Adipose tissue (tissue), 3 donors: ENCODE measurements around the gene PCLO. TPM values are rescaled to one million over a fixed set of nuclear protein-coding genes. Genes with fewer than 3 reads are reported as not detected.

ENCODE experiments used
- H3K27ac ChIP-seq: one replicate; pipeline ENCODE4 v1.5.1; 2013; ENCODE audit warnings: low read depth, low read length
- WGBS, 3 donors: extraction: QIAGEN DNeasy Blood & Tissue Kit; methylation state at CpG; one replicate each; pipeline ENCODE4 v1.1.7; 2013; 5-methylcytosine and 5-hydroxymethylcytosine counted together
- polyA plus RNA-seq, 3 donors: library from polyadenylated mRNA; stranded (reverse); fragments of 200-250 nt; gene quantifications; one replicate each; pipeline ENCODE4 v1.2.3, GENCODE V29; 2013
- donor health status: healthy with polysubstance abuse.
- donor health status: Bipolar disorder and iron deficiency.
- donor health status: healthy.

PCLO gene
- polyA plus RNA-seq, 3 donors: under 0.01 to 1.4 (median 0.55) TPM

DNA sequence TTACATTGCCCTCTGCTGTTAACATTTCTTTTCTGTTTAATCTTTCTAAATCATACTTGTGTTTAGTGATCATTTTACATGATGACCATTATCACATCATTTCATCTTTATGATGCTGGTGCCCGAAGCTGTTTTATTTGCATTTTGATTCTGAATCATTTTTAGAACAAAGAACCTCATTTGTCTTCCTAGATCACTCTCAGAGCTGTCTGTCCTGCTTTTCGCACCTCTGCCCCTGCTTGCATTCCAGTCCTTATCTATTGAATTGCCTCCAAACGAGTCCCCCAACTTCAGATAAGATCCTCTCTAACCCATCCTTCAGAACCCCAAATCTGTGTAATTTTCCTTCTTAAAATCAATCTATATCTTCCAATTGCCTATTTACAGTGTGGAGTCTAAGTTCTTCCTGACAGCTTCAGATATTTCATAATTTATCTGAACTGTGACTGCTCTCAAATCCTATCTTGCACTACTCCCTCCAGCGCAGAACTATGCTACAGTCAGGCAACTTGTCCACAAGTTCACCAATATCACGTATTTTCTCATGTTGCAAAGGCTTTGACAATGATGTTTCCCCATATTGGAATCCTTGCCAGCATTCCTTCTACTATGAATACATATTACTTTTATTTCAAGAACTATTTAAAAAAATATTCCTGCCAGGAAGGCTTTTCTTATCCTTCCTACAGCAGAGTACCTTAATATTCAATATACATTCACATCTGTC, 372.6 kb downstream of the PCLO start:
- 33 to 41% (median 40%) methylated on average over 5 of the region's 5 CpGs for WGBS, 3 donors
- no peak overlapping the region for H3K27ac ChIP-seq

DNA sequence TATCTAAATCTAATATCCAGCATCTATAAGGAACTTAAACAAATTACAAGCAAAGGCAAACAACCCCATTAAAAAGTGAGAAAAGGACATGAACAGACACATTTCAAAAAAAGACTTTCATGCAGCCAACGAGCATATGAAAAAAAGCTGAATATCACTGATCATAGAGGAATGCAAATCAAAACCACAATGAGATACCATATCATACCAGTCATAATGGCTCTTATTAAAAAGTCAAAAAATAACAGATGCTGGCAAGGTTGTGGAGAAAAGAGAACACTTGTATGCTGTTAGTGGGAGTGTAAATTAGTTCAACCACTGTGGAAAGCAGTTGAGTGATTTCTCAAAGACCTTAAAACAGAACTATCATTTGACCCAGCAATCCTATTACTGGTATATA, 384.7 kb downstream of the PCLO start:
- no peak overlapping the region for H3K27ac ChIP-seq
- WGBS, 3 donors: 55 to 70% (median 70%) methylated on average over 1 of the region's 1 CpG

DNA sequence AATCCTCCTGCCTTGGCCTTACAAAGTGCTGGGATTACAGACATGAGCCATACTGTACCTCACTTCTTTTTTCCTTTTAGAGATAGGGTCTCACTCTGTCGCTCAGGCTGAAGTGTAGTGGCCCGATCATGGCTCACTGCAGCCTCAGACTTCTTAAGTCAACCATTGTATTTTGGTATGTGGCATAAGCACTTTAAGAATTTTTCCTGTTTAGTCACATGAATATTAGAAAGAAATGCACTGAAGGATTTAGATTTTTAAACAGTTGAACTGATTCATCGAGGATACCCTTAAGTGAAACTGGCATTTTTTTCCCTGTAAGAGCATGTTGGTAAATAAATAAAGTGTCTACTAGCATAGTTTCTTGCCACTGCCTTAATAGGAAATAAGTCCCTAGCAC, 399.8 kb downstream of the PCLO start:
- no peak overlapping the region for H3K27ac ChIP-seq
- 78 to 90% (median 88%) methylated on average over 3 of the region's 3 CpGs for WGBS, 3 donors

DNA sequence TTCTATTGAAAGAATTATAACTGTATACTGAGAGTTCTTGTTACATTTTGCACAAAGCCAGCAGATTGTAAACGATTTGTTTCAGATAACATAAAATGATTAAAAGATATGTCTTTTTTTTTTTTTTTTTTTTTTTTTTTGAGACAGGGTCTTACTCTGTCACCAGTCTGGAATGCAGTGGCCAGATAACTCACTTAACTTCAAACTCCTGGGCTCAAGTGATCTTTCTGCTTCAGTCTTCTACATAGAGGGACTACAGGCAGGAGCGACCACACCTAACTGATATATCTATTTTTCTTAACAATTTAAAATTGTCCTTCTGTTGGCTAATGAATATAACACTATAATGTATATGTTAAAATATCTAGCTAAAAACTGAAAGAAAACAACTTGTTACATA, 401.9 kb downstream of the PCLO start:
- no peak overlapping the region for H3K27ac ChIP-seq
- 65 to 83% (median 70%) methylated on average over 2 of the region's 2 CpGs for WGBS, 3 donors

DNA sequence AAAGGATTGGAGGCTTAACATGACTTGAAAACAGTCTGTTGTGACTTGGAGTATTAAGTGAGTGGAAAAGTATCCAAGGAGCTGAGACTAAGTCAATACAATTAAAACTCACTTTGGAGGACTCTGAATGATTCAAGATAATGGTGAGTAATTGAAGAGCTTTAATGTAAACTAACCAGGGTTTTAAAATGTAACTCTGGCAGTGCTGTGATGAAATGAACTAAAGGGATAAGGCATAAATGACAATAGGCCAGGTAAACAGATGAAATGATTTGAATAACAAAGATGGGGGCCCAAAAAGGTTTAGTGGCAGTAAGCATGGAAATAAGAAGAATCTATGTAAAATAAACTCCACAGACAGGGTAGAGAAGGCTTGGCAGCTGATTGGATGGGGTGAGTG, 402.6 kb downstream of the PCLO start:
- no peak overlapping the region for H3K27ac ChIP-seq

DNA sequence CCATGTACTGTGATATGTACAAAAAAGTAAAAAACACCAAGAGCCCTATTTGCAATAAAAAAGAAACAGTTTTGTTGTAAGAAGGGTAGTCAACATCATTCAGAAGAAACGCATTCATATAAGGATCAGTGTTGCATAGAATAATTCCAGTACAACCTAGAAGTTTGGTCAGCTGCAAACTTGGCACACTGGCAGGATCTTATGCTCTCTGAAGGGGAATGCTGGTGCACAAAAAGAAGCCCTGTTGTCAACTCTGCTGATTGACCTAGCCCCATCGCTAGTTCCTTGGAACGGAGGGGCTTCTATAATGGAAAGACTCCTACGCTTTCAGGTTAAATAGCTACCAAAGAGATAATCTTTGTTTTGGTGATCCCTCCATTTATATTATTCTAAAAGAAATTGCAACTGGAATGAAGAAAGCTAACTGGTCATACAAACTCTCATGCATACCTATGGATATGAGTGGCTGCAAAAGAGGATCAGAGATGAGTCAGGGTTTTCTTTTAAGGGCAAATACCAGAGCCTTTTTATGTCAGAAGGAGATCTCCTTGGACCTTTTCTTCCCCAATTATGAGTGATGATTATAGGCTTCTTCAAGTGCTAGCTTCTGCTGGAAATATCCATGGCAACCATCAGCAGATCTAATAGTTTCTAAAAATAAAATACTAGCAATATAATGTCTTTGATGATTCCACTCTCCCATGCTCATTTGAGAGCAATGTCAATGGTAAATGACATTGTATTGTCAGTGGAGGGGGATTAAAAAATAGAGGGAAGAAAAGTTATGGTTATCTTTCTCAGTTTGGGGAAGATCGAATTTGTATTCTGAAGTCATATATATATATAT, 406.8 kb downstream of the PCLO start:
- H3K27ac ChIP-seq: no peak overlapping the region
- WGBS, 3 donors: 85 to 96% (median 91%) methylated on average over 5 of the region's 5 CpGs

DNA sequence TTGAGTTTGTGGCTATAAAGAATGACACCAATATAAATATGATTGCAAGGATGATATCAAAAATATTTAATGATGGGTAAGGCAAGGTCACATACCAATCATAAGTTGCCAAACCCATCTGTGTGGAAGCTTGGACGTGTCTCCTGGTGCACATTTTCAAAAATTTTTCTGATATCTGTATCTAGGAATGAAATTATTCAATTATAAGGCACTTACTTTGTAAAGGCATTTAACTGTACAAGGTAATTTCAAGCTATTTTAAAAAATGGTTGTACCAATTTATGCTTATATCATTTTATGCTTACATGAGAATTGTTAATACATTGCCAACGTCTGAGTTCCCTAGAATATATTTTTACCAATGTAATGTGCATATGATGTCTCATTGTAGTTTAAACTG, 412.7 kb downstream of the PCLO start:
- WGBS, 3 donors: 60 to 73% (median 64%) methylated on average over 2 of the region's 2 CpGs
- H3K27ac ChIP-seq: no peak overlapping the region

DNA sequence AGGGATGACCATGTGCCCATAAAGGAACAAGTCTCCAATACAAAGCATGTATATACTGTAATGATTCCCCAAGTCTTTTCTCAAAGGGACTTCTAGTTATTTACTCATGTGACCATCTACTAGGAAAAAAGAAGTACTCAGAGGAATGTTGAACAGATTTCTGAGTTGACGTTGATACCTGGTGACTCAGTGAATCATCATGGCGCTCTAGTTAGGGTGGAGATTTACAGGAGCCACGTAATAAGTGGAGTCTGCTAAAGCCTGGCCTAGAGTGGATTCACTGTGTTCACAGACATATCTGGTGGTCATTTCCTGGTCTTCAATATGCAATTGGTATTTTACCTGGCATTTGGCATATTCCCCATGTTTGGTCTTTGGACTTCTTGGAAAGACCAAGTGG, 416.9 kb downstream of the PCLO start:
- 71 to 88% (median 79%) methylated on average over 3 of the region's 3 CpGs for WGBS, 3 donors
- no peak overlapping the region for H3K27ac ChIP-seq

DNA sequence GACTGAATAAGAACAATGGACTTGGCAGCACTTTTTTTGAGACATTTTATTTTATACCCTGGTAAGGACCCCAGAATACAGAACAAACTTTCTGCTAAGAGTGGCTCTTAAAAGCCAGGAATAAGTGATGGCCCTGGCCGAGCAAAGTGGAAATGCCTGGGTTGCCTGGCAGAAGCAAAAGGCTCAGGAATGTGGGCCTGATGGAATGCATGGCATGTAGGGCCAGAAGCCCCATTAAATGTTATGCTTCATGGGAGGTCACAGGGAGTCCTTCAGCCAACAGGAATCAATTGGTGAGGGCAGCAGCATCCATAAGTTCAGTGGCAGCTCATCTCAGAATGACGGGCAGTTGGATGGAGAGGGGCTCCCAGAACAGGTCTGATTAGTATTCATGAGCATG, 417.6 kb downstream of the PCLO start:
- whole genome bisulfite sequencing, 3 donors: 45 to 67% (median 62%) methylated on average over 2 of the region's 2 CpGs

DNA sequence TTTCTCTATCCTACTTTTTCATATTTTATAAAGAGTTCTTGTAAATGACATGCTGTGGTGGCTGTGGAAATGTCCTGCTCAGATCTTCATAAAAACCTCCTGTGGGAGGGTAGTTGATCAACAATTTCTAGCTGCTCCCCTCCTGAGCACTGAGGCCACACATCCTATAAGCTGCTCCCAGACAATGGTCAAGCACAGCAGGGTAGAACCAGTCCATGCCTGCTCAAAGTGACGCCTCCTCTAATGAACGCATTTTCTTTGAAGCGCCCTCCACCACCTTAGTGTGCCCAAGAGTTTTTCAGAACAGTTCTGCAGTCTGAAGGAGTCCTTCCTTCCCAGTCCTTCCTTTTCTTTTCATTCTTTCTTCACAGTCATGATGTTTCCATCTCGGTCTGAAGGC, 420.5 kb downstream of the PCLO start:
- H3K27ac ChIP-seq: no peak overlapping the region
- 78 to 85% (median 85%) methylated on average over 4 of the region's 4 CpGs for WGBS, 3 donors

More for the DNA sequence above, 417.6 kb downstream of the PCLO start:
- no peak overlapping the region for H3K27ac ChIP-seq

DNA sequence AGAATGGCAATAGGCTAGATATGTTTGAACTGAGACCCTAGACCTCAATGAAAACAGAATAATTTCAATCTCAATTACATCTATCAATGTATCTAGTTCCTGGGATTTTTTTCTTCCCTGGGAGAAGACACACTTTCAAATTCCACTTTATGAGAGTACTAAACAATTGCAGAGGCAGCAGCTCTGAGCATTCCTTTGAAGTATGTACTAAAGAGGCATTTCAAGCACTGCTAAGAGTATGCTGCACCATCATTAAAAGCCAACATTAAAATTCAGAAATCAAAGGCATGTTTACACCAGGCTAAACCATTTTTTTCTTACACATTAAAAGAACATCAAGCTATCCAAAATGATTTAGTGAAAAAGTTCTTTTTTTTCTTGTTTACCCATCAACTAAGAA, 421.2 kb downstream of the PCLO start:
- no peak overlapping the region for H3K27ac ChIP-seq

DNA sequence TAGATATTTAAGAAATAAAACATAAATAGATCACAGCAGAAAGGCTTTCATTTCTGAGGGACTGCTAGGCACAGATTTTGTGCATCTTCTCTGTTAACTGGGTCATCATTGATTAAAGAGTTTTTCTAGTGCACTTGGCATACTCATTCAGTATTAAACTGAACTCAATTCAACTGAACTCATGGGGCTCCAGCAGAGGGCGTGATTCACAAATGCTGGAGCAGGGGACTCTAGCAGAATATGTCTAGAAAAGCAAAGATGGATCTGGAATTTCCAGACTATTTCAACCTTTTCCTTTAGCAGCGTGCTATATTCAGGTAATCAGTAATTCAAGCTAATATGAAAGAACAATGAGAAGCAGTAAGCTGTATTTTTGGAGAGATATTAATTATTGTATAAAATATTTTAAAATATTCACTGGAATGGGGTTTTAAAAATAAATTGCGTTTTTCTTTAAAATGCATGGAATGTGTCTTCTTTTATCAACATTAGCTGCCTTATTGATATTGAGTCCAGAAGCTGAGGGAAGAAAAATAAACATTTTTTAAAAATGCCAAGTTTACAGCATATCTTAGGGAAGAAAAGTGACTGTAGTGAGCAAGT, 422.3 kb downstream of the PCLO start:
- no peak overlapping the region for H3K27ac ChIP-seq
- 39 to 49% (median 48%) methylated on average over 3 of the region's 3 CpGs for WGBS, 3 donors

DNA sequence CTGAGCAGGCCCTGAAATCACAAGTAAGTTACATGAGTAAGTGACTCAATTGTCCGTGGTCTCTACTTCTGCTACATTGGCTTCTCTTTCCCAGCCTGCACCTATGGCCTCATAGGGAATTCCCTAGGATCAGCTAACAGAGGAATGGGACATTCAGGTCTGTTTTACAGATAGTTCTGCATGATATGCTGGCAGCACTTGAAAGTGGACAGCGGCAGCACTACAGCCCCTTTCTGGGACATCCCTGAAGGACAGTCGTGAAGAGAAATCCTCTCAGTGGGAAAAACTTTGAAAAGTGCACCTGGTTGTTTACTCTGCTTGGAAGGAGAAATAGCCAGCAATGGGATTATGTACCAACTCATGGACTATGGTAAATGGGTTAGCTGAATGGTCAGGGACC, 426.1 kb downstream of the PCLO start:
- no peak overlapping the region for H3K27ac ChIP-seq
- 67 to 90% (median 89%) methylated on average over 3 of the region's 3 CpGs for WGBS, 3 donors

DNA sequence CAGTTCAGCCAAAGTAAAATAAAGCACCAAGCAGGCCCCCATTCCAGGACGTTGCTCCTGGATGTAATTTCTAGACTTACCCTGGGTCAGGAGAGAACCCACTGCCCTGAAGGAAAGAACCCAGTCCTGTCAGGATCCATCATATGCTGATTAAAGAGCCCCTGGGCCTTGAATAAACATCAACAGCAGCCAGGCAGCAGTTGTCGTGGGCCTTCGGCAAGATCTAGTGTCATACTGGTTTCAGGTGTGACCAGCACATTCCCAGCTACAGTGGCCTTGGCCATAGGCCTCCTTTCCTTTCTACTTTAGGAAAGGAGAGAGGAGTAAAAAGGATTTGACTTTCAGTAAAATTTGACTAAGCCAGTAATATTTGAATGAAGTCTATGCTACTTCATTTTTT, 430.0 kb downstream of the PCLO start:
- H3K27ac ChIP-seq: no peak overlapping the region
- 57 to 77% (median 72%) methylated on average over 3 of the region's 3 CpGs for WGBS, 3 donors

DNA sequence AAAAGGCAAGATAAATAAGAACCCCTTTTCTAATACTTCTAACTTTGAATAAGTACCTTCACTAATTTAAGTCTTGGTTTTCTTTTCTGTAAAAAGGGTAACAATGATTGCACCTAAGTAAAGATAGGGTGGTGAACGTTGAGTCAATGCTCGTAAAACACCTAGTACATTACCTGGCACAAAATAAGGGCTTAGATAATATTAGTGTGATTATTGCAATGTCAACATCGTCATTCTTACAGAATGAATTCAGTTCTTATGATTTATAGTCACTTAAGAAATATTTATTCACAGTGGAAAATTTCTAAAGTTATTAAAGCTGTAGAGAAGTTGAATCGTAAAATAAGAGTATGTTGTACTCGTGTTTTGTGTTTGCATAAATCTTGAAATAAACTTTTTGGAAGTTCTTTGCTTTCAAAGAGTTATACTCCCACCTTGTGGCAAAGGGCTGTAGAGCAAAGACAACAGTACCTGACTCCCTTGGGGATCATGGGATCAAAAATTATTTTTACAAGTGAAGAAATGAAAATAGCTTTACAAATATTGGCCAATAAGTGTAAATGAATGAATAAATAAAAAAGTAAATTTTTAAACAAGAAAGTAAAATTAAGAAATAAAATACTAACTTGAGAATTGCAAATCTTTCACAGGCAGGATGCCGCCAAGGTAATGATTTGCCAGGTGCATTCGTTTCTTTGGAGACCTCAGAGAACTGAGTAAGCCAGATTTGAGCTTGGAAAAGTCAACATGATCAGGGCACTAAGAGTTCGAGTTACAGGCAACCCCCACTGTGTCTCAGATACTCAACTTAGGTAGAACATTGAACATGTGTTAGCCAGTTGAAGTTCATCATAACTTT, 433.3 kb downstream of the PCLO start:
- WGBS, 3 donors: 24 to 47% (median 46%) methylated on average over 8 of the region's 8 CpGs
- H3K27ac ChIP-seq: no peak overlapping the region

DNA sequence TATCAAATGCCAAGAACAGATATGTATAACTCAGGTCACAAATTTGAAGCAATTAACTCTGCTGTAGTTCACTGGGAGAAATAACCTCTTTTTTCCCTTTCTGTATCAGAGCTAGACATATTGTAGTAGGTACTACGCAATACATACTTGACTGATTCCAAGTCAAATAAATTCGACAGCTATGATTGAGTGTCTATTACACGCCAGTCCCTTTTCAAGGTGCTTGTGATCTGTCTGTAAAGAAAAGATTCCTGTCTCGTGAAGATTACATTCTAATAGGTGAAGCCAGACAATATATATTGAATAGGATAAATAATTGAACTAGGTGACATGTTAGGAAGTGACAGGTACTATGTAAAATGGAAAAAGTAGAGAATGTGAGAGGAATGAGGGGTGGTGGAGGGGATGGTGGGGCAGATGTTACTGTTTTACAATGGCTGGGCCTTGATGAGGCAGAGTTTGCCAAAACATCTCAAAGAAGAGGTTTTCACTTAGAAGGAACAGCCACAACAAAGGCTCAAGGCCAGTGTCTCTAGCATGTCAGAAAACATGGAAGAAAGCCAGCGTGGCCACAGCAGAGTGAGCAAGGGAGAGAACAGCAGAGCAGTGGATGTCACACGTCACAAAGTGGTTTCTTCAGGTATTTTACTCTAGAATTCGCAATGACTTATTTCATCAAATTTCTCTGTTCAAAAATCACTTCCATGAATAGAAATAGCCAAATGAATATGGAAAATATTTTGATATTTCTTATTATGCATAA, 436.5 kb downstream of the PCLO start:
- WGBS, 3 donors: 65 to 88% (median 83%) methylated on average over 7 of the region's 7 CpGs
- H3K27ac ChIP-seq: no peak overlapping the region

DNA sequence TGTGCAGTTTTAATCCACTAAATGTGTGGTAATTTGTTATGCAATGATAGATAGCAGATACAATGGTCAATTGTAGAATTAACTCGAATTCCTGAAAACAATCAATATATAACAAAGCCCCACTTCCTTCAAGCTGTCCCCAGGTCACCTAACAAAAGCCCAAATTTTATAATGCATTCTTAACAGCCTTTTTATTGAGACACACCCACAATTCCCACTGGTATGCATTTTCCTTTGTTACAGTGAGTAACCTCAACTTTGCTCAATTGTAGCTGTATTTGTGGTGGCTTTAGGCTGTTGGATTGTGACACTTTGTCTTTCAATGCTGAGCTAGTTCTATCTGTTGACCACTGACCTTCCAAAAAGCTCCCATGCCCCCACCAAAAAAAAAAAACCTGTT, 439.3 kb downstream of the PCLO start:
- 42 to 77% (median 59%) methylated on average over 1 of the region's 1 CpG for WGBS, 3 donors
- no peak overlapping the region for H3K27ac ChIP-seq

DNA sequence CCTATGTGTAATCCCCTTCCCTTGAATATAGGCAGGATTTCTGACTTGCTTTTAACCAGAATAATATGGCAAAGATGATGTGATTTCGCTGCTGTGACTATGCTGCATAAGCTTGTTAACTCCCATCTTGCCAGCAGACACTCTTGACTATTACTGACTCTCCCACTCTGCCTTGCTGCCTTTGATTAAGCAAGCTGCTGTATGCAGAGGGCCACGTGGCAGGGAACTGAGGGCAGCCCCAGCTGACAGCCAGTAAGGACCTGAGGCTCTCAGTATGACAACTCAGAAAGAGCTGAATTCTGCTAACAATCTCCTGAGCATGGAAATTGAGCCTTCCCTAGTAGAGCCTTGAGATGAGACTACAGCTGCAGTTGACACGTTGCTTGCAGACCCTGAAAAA, 439.7 kb downstream of the PCLO start:
- 39 to 62% (median 51%) methylated on average over 3 of the region's 3 CpGs for WGBS, 3 donors
- H3K27ac ChIP-seq: no peak overlapping the region
